GM08714 (cell line): Measurements from ENCODE around the gene LRRC4.

Source experiments
- H3K4me3 ChIP-seq: fragments of 200-500 bp; sonication (Bioruptor generic); 2 replicates; pipeline ENCODE4 v1.5.1; 2014; ENCODE audit warnings: mild to moderate bottlenecking, low read length, inconsistent platforms
- ZNF274 ChIP-seq: IDR thresholded peaks from 2 replicates; pipeline ENCODE4 v1.6.1; 2012; ENCODE audit warnings: mild to moderate bottlenecking, low read depth, low read length

The LRRC4 gene

GRCh38 chr7:128017460-128017859 lies 13.8 kb downstream of the LRRC4 start:
- no peak for TF ChIP-seq ZNF274
- no peak overlapping the region for H3K4me3 ChIP-seq

- TF ChIP-seq ZNF274, result no peak
- H3K4me3 ChIP-seq, result no peak overlapping the region
These were observed 16.4 kb downstream of the LRRC4 start for GRCh38 chr7:128014811-128015210.

- TF ChIP-seq ZNF274, result no peak
- no peak overlapping the region for H3K4me3 ChIP-seq
These were observed 20.0 kb downstream of the LRRC4 start for GRCh38 chr7:128011131-128011661.

- H3K4me3 ChIP-seq, result no peak overlapping the region
- no peak for TF ChIP-seq ZNF274
These were observed 20.7 kb downstream of the LRRC4 start for GRCh38 chr7:128010391-128011127.

GRCh38 chr7:128008744-128009143 lies 22.5 kb downstream of the LRRC4 start:
- no peak for TF ChIP-seq ZNF274
- H3K4me3 ChIP-seq, result no peak overlapping the region

- no peak overlapping the region for H3K4me3 ChIP-seq
- no peak for TF ChIP-seq ZNF274
These were observed 23.1 kb downstream of the LRRC4 start for GRCh38 chr7:128008141-128008540.

GRCh38 chr7:128007303-128007680 lies 23.9 kb downstream of the LRRC4 start:
- TF ChIP-seq ZNF274, result no peak
- H3K4me3 ChIP-seq, result no peak overlapping the region

- no peak overlapping the region for H3K4me3 ChIP-seq
- no peak for TF ChIP-seq ZNF274
These were observed 24.5 kb downstream of the LRRC4 start for GRCh38 chr7:128006550-128007302.

GRCh38 chr7:128005759-128006159 lies 25.5 kb downstream of the LRRC4 start:
- H3K4me3 ChIP-seq, result no peak overlapping the region
- no peak for TF ChIP-seq ZNF274

- no peak for TF ChIP-seq ZNF274
- no peak overlapping the region for H3K4me3 ChIP-seq
These were observed 26.1 kb downstream of the LRRC4 start for GRCh38 chr7:128005117-128005516.

GRCh38 chr7:128004623-128005022 lies 26.6 kb downstream of the LRRC4 start:
- no peak overlapping the region for H3K4me3 ChIP-seq
- no peak for TF ChIP-seq ZNF274

GRCh38 chr7:128003787-128004186 lies 27.4 kb downstream of the LRRC4 start:
- H3K4me3 ChIP-seq, result no peak overlapping the region
- TF ChIP-seq ZNF274, result no peak

GRCh38 chr7:128003167-128003566 lies 28.1 kb downstream of the LRRC4 start:
- no peak overlapping the region for H3K4me3 ChIP-seq

GRCh38 chr7:128000854-128001265 lies 30.4 kb downstream of the LRRC4 start:
- no peak overlapping the region for H3K4me3 ChIP-seq
- TF ChIP-seq ZNF274, result no peak

More at GRCh38 chr7:128003167-128003566, 28.1 kb downstream of the LRRC4 start:
- no peak for TF ChIP-seq ZNF274

- H3K4me3 ChIP-seq, result no peak overlapping the region
- TF ChIP-seq ZNF274, result no peak
These were observed 31.2 kb downstream of the LRRC4 start for GRCh38 chr7:128000048-128000447.
